Osteoblast (primary cell): ENCODE data around the gene SMAD3. TPM values are rescaled to one million over a fixed set of nuclear protein-coding genes. Genes with fewer than 3 reads are reported as not detected.
A peak's percentile ranks its signal among the peaks of the same experiment; 100 is the strongest.

ENCODE experiments used
- DNase-seq: peaks from one replicate; pipeline ENCODE4 v3.0.0; 2011; ENCODE audit warnings: low spot score, mixed read lengths; ENCODE audit not compliant: insufficient read length; ENCODE audit errors: missing footprints
- H2AFZ ChIP-seq: 2 replicates; pipeline ENCODE4 v1.6.0; 2011; ENCODE audit warnings: mild to moderate bottlenecking, low read length
- H3K27ac ChIP-seq: 2 replicates; pipeline ENCODE4 v1.5.1; 2011; ENCODE audit warnings: mild to moderate bottlenecking, low read depth, low read length, moderate library complexity
- H3K27me3 ChIP-seq: 2 replicates; pipeline ENCODE4 v1.6.0; 2012; ENCODE audit warnings: mild to moderate bottlenecking, control low read depth, inconsistent platforms, low read length, moderate library complexity; ENCODE audit not compliant: insufficient read depth
- H3K36me3 ChIP-seq: 2 replicates; pipeline ENCODE4 v1.5.1; 2011; ENCODE audit warnings: mild to moderate bottlenecking, low read length, control low read depth, moderate library complexity; ENCODE audit not compliant: insufficient read depth
- H3K4me1 ChIP-seq: 2 replicates; pipeline ENCODE4 v1.5.1; 2011; ENCODE audit warnings: mild to moderate bottlenecking, low read length, control low read depth, moderate library complexity; ENCODE audit not compliant: insufficient read depth
- H3K4me2 ChIP-seq: 2 replicates; pipeline ENCODE4 v1.6.0; 2011; ENCODE audit warnings: mild to moderate bottlenecking, low read length; ENCODE audit not compliant: insufficient read depth
- H3K4me3 ChIP-seq: fragments of 200-600 bp; sonication (generic); 3 replicates; pipeline ENCODE4 v1.5.1; 2012; ENCODE audit warnings: mild to moderate bottlenecking, low read length, inconsistent platforms; ENCODE audit not compliant: insufficient read depth
- H3K79me2 ChIP-seq: 2 replicates; pipeline ENCODE4 v1.6.0; 2012; ENCODE audit warnings: mild to moderate bottlenecking, low read length, control low read depth, inconsistent platforms; ENCODE audit not compliant: insufficient read depth
- H3K9me3 ChIP-seq: 2 replicates; pipeline ENCODE4 v1.5.1; 2011; ENCODE audit warnings: low read depth, low read length, control low read depth
- H4K20me1 ChIP-seq: 2 replicates; pipeline ENCODE4 v1.6.0; 2012; ENCODE audit warnings: mild to moderate bottlenecking, low read length, control low read depth; ENCODE audit not compliant: insufficient read depth
- total RNA-seq: library from RNA; depleted of rRNA; stranded (reverse); fragments of >200 nt; gene quantifications from 2 replicates; pipeline ENCODE4 v1.2.3, GENCODE V29; 2012
- TF ChIP-seq, protein P1 (sequence below): IDR thresholded peaks from 2 replicates; pipeline ENCODE4 v1.5.1; 2011; ENCODE audit warnings: mild to moderate bottlenecking, low read depth, low read length, moderate library complexity; ENCODE audit errors: extremely low read depth

SMAD3 gene
- total RNA-seq, 1 donor: 60.1 TPM

DNA sequence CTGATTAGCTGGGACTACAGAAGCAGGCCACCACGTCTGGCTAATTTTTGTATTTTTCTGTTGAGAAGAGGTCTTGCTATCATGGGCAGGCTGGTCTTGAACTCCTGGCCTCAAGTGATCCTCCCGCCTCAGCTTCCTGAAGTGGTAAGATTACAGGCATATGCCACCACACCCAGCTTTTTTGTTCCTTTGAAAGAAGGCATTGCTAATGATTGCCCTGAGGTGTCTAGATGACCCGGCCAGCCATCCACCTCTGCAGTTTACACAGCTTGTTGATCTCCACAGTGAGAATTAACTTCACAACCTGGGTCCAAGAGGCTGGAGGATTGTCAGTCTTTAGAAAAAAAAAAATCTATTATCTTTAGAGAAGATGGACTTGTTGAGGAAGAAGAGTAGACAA lies 58.7 kb downstream of the SMAD3 start:
- Histone ChIP-seq H3K27me3 (no peaks in the 10 kb centered on the region), H3K4me2 (no peak overlapping the region), H4K20me1 (no peaks in the 10 kb centered on the region), H3K4me1 (peaks cover 90% of the 10 kb centered on the region), H2AFZ (no peak overlapping the region), H3K27ac (peak overlapping the region; percentile 99), H3K4me3 (no peak overlapping the region), H3K79me2 (peaks cover 90% of the 10 kb centered on the region), H3K9me3 (no peaks in the 10 kb centered on the region), H3K36me3 (peaks cover 48% of the 10 kb centered on the region)
- DNase-seq: no peak
- TF ChIP-seq, protein P1, sequence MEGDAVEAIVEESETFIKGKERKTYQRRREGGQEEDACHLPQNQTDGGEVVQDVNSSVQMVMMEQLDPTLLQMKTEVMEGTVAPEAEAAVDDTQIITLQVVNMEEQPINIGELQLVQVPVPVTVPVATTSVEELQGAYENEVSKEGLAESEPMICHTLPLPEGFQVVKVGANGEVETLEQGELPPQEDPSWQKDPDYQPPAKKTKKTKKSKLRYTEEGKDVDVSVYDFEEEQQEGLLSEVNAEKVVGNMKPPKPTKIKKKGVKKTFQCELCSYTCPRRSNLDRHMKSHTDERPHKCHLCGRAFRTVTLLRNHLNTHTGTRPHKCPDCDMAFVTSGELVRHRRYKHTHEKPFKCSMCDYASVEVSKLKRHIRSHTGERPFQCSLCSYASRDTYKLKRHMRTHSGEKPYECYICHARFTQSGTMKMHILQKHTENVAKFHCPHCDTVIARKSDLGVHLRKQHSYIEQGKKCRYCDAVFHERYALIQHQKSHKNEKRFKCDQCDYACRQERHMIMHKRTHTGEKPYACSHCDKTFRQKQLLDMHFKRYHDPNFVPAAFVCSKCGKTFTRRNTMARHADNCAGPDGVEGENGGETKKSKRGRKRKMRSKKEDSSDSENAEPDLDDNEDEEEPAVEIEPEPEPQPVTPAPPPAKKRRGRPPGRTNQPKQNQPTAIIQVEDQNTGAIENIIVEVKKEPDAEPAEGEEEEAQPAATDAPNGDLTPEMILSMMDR: no peak

GRCh38 chr15:67124911-67125588 lies 59.6 kb downstream of the SMAD3 start:
- no peak overlapping the region for H2AFZ ChIP-seq
- H3K4me1 ChIP-seq: peaks cover 90% of the 10 kb centered on the region
- H3K27me3 ChIP-seq: no peaks in the 10 kb centered on the region
- peak overlapping the region; percentile 65 for H3K4me2 ChIP-seq
- TF ChIP-seq, protein P1: no peak
- H3K79me2 ChIP-seq: peaks cover 90% of the 10 kb centered on the region
- H3K36me3 ChIP-seq: peaks cover 55% of the 10 kb centered on the region
- H3K9me3 ChIP-seq: no peaks in the 10 kb centered on the region
- peak overlapping the region; percentile 99 for H3K27ac ChIP-seq
- H3K4me3 ChIP-seq: peak overlapping the region; percentile 10
- DNase-seq: peak; percentile 88
- no peaks in the 10 kb centered on the region for H4K20me1 ChIP-seq

- TF ChIP-seq, protein P1: no peak
- Histone ChIP-seq H2AFZ (no peak overlapping the region), H3K9me3 (no peaks in the 10 kb centered on the region), H3K27ac (peak overlapping the region; percentile 99), H3K4me2 (peak overlapping the region; percentile 65), H3K4me3 (peak overlapping the region; percentile 33), H3K36me3 (peaks cover 58% of the 10 kb centered on the region), H3K27me3 (no peaks in the 10 kb centered on the region), H3K79me2 (peaks cover 90% of the 10 kb centered on the region), H4K20me1 (no peaks in the 10 kb centered on the region), H3K4me1 (peaks cover 90% of the 10 kb centered on the region)
- DNase-seq: peak; percentile 92
Observed at GRCh38 chr15:67125589-67126502, 60.4 kb downstream of the SMAD3 start.
